Lower leg skin (tissue), 3 donors: ENCODE measurements around the gene ST7.

Experiments
- POLR2A ChIP-seq, 2 donors: fragments of 450-650 bp; IDR thresholded peaks; one replicate each; pipeline ENCODE4 v1.6.1; 2016 to 2017; ENCODE audit warnings: antibody characterized with exemption in 2 of 2, mild to moderate bottlenecking in 1 of 2, moderate library complexity in 1 of 2
- TF ChIP-seq, protein P1 (sequence below), 3 donors: fragments of 450-650 bp; IDR thresholded peaks; one replicate each; pipeline ENCODE4 v1.5.1; 2016; ENCODE audit warnings: antibody characterized with exemption in 3 of 3, mild to moderate bottlenecking in 3 of 3, moderate library complexity in 2 of 3

DNA sequence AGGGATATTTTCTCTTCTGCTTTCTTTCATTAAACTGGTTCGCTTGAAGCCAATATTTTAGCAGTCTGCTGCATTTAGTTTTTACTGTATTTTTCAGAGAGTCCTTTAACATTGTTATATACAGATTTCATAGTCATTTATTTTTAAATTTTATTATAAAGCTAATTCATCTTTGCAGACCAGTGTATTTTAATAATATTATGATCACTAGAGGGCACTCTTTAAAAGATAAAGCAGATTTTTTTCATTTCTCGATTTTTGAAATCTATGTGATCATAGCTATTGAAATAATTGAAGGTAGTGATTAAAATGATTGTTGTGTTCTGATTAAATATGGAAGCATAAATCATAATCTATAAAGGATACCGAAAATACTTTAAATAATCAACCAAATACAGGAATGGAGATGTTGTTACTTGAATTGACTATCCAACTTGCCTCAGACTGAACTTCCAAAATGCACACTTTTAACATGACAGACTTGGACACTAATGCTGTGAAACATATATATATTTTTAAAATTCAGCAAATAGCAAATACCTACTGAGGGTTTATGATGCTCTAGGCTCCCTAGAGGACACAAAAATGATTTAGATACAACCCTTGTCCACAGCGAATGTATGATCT, 35.2 kb downstream of the ST7 start:
- TF ChIP-seq, protein P1, sequence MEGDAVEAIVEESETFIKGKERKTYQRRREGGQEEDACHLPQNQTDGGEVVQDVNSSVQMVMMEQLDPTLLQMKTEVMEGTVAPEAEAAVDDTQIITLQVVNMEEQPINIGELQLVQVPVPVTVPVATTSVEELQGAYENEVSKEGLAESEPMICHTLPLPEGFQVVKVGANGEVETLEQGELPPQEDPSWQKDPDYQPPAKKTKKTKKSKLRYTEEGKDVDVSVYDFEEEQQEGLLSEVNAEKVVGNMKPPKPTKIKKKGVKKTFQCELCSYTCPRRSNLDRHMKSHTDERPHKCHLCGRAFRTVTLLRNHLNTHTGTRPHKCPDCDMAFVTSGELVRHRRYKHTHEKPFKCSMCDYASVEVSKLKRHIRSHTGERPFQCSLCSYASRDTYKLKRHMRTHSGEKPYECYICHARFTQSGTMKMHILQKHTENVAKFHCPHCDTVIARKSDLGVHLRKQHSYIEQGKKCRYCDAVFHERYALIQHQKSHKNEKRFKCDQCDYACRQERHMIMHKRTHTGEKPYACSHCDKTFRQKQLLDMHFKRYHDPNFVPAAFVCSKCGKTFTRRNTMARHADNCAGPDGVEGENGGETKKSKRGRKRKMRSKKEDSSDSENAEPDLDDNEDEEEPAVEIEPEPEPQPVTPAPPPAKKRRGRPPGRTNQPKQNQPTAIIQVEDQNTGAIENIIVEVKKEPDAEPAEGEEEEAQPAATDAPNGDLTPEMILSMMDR (IDR thresholded peaks at IDR 0.05) = no peak
- no peak for TF ChIP-seq POLR2A (IDR thresholded peaks at IDR 0.05)
